Muscle of leg (tissue), 11 donors: ENCODE results near the gene CAMTA1. TPM values are rescaled to one million over a fixed set of nuclear protein-coding genes. Genes with fewer than 3 reads are reported as not detected.

ENCODE experiments used
- DNase-seq: peaks from one replicate; pipeline ENCODE4 v3.0.0; 2013
- H3K27ac ChIP-seq: one replicate; pipeline ENCODE4 v1.5.1; 2013; ENCODE audit warnings: mild to moderate bottlenecking, low read length, control low read depth
- H3K27me3 ChIP-seq: one replicate; pipeline ENCODE4 v1.6.1; 2013; ENCODE audit warnings: low read length; ENCODE audit not compliant: control insufficient read depth, insufficient read depth
- H3K36me3 ChIP-seq: one replicate; pipeline ENCODE4 v1.6.1; 2013; ENCODE audit warnings: low read length; ENCODE audit not compliant: control insufficient read depth, insufficient read depth
- H3K4me1 ChIP-seq: one replicate; pipeline ENCODE4 v1.6.1; 2013; ENCODE audit warnings: low read length; ENCODE audit not compliant: control insufficient read depth, insufficient read depth
- H3K4me3 ChIP-seq: one replicate; pipeline ENCODE4 v1.5.1; 2013; ENCODE audit warnings: low read length, control low read depth
- H3K9me3 ChIP-seq: replicated peaks from 2 replicates; pipeline ENCODE4 v1.6.1; 2013; ENCODE audit warnings: low read depth, low read length; ENCODE audit not compliant: control insufficient read depth
- WGBS: methylation state at CpG from one replicate; pipeline ENCODE4 v1.1.5; 2013; ENCODE audit warnings: missing lambda C conversion rate; ENCODE audit not compliant: insufficient coverage; 5-methylcytosine and 5-hydroxymethylcytosine counted together
- polyA plus RNA-seq, 8 donors: library from polyadenylated mRNA; unstranded; fragments of 120-200 nt; gene quantifications; one replicate each; pipeline versions ENCODE4 v1.2.1 to v1.2.3, GENCODE V29; 2013; ENCODE audit warnings: inconsistent platforms in 1 of 8, low replicate concordance in 1 of 8; ENCODE audit not compliant: insufficient read length in 8 of 8, insufficient read depth in 1 of 8
- total RNA-seq: library from RNA; stranded (reverse); fragments of 120-200 nt; gene quantifications from one replicate; pipeline ENCODE4 v1.2.4, GENCODE V29; 2013

Gene CAMTA1
- total and polyA plus RNA-seq, 9 donors: 36.4 to 56.4 (median 47.7) TPM

DNA sequence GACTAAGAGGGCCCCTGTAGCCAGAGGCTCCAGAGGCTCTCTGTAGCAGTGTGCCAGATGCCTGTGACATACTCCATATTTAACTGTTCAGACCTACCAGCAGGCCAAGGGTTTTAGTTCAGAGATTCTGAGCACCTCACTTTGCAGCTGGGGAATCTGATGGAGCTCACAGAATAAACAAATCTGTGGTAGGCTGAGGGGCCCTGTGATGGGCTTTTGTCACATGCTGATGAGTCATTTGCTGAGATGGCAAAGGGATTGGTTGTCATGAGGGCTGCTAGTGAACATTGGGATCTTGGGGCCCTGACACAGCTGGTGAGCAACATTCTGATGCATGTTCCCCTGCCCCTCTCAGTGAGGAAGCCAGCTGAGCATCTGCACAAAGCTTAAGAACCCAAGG is 482.2 kb downstream of the CAMTA1 start:
- Histone ChIP-seq H3K36me3 (no peaks in the 10 kb centered on the region), H3K4me3 (no peak overlapping the region), H3K27ac (no peak overlapping the region), H3K4me1 (peaks cover 12% of the 10 kb centered on the region), H3K9me3 (peaks cover 7% of the 10 kb centered on the region), H3K27me3 (no peaks in the 10 kb centered on the region)
- DNase-seq: no peak

DNA sequence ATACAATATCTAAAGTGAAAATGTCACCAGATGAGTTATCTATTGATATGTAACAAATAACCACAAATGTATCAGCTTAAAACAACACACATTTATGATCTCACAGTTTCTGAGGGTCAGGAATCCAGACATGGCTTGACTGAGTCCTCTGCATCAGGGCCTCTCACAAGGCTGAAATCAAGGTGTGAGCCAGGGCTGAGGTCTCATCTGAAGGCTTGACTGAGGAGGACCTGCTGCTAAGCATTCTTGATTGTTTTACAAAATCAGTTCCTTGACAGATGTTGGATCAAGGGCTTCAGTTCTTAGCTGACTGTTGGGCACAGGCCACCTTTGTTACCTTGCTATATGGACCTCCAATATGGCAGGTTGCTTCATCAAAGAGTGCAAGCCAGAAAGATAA is 483.7 kb downstream of the CAMTA1 start:
- Histone ChIP-seq H3K27me3 (no peaks in the 10 kb centered on the region), H3K4me3 (no peak overlapping the region), H3K9me3 (peaks cover 7% of the 10 kb centered on the region), H3K4me1 (peaks cover 7% of the 10 kb centered on the region), H3K27ac (no peak overlapping the region), H3K36me3 (no peaks in the 10 kb centered on the region)
- no peak for DNase-seq

DNA sequence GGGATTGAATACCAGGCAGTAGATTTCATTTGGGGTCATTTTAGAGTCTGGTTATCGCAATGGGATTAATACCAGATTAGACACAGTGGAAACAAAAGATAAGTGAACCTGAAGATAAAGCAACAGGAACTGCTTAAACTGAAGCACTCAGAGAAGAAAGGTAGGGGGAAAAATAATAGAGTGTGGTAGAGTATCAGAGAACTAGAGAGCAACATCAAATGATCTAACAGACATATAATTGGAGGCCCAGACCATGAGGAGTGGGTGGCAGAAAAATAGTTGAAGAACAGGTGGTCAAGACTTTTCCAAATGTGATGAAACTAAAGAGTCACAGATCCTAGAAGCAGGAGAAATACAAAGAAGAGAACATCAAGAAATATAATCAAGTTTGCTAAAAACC is 484.3 kb downstream of the CAMTA1 start:
- no peak for DNase-seq
- Histone ChIP-seq H3K9me3 (peaks cover 7% of the 10 kb centered on the region), H3K4me3 (no peak overlapping the region), H3K27ac (no peak overlapping the region), H3K4me1 (peaks cover 5% of the 10 kb centered on the region), H3K36me3 (no peaks in the 10 kb centered on the region), H3K27me3 (no peaks in the 10 kb centered on the region)
- WGBS: 100% methylated on average over 1 of the region's 1 CpG

DNA sequence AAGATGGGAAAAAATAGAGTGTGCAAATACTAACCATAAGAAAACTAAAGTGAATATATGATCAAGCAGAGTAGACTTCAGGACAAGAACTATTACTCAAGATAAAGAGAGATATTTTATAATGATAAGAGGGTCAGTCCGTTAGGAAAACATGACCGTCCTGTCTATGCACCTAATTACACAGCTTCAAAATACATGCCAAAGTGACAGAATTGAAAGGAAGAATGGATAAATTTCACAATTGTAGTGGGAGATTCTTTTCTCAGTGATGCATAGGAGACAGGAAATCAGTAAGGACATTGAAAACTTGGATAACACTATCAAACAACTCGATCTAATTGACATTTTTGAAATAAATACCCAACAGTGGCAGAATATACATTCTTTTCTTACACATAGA is 489.0 kb downstream of the CAMTA1 start:
- WGBS: no CpG with 5 or more reads among the region's 3 CpGs
- no peak overlapping the region for H3K4me3 ChIP-seq

DNA sequence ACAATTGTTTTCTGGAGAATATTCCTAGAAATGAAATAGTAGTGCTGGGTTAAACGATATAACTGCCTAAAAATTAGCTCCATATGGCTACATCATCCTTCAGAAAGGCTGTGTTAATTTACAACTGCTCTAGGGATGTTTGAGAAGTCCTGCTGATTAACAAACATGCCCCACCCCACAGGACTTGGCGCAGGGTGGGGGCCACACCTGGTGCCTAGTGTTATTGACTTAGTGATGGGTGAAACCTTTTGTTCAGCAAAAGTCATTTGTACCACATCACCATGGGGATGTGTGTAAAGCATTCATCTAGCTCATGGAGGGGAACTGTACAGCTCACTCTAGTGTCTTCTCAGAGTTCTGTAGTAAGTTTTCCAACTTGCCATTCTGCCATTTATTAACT is 492.8 kb downstream of the CAMTA1 start:
- DNase-seq: no peak
- Histone ChIP-seq H3K27ac (no peak overlapping the region), H3K27me3 (peaks cover 11% of the 10 kb centered on the region), H3K4me3 (no peak overlapping the region), H3K9me3 (peaks cover 4% of the 10 kb centered on the region), H3K36me3 (no peaks in the 10 kb centered on the region), H3K4me1 (peaks cover 18% of the 10 kb centered on the region)
- WGBS: no CpG with 5 or more reads among the region's 2 CpGs

More for the DNA sequence above, 489.0 kb downstream of the CAMTA1 start:
- peaks cover 2% of the 10 kb centered on the region for H3K27me3 ChIP-seq
- no peak overlapping the region for H3K27ac ChIP-seq
- peaks cover 2% of the 10 kb centered on the region for H3K4me1 ChIP-seq
- H3K9me3 ChIP-seq: peaks cover 7% of the 10 kb centered on the region
- DNase-seq: no peak
- no peaks in the 10 kb centered on the region for H3K36me3 ChIP-seq

DNA sequence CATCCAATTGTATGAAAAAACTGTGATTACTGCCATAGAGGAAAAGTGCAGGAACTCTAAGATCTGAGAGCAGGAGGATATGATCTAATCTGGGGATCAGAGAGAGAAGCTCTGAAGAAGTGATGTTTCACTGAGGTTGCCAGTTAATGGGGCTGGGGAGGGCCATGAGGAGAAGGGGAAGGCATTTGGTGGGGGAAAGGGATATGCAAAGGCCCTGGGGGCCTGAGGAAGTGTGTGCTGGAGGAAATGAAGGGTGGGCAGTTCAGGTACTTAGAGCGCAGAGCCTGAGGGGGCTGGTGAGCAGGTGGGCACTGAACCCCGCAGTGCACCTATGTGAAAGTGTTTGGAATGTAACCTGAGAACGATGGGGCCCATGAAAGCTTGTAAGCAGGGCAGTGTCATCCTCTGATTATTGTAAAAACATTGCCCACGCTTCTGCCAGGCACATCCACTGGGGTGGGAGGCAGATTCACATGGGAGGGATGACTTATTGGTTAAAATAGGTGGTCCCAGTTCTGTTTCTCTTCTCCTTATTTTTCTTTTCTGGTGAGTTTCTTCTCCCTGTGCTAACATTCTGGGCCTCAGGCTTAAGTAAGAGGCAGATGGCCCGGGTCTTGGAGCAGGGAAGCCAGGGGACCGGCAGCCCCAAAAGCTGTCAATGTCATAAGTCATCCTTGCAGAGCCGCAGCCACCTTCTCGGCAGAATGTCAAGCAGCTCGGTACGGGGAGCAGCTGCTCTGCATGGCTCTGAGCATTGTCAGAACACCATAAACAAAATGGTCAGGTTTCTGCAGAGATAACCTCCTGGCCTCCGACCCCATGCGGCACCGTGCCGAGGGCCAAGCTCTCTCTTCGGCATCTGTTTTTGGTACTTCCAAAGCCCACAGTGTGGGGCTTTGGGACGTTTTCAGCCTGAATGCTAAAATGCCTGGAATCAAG is 493.8 kb downstream of the CAMTA1 start:
- H3K4me1 ChIP-seq: peaks cover 18% of the 10 kb centered on the region
- DNase-seq: peak; percentile 16
- H3K4me3 ChIP-seq: no peak overlapping the region
- 27% methylated on average over 13 of the region's 16 CpGs for WGBS
- no peaks in the 10 kb centered on the region for H3K36me3 ChIP-seq
- H3K27ac ChIP-seq: no peak overlapping the region
- peaks cover 4% of the 10 kb centered on the region for H3K9me3 ChIP-seq
- peaks cover 13% of the 10 kb centered on the region for H3K27me3 ChIP-seq

DNA sequence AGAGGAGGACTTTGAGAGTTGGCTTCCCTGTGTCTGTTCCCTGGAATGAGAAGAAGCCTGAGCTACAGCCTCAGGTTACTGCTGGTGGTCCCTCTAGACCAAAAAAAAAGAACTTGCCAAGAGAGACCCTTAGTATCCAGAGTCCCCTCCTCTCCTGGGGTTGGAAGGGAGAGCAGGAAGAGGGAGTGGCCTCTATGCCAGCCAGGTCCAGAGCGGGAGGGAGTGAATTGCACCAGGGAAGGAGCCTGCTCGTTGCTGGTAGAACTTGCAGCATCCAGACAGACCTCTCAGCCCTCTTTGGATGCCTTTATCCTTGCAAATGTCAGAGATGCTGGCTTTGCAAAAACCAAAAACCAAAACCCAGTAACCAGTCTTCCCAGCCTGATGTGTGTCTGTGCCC is 494.5 kb downstream of the CAMTA1 start:
- no peak for DNase-seq

DNA sequence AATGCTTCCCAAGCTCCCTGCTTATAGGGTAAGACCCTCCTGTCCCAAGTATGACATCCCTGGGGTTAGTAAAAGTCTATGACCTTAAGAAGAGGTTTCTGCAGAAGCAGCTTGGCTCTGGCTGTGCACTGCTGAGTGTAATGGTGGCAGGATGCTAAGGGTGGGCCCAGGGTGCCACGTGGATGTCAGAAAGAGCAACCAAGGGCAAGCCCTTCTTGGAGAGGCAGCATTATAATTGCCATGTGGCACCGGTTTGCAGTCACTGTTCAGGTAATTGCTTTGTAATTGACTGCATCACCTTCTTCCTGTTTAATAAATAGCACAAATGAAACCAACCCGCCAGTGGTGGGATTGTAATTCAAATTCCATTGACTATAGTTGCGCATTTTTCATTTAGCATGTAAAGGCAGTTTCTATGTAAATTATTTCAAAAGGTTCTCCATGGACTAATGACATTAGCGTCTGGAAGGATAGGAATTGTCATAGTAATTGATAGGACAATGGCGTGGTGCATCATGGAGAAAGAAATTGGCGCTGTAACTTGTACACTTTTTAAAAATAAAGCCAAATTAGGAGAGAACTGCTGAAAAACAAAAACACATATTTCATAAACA is 495.2 kb downstream of the CAMTA1 start:
- DNase-seq: no peak
- Histone ChIP-seq H3K27me3 (peaks cover 13% of the 10 kb centered on the region), H3K9me3 (peaks cover 4% of the 10 kb centered on the region), H3K36me3 (no peaks in the 10 kb centered on the region), H3K4me3 (no peak overlapping the region), H3K4me1 (peaks cover 18% of the 10 kb centered on the region), H3K27ac (no peak overlapping the region)
- WGBS: 70% methylated on average over 2 of the region's 7 CpGs

More for the DNA sequence above, 494.5 kb downstream of the CAMTA1 start:
- no peak overlapping the region for H3K27ac ChIP-seq
- no CpG with 5 or more reads among the region's 2 CpGs for WGBS
- H3K4me3 ChIP-seq: no peak overlapping the region
- H3K27me3 ChIP-seq: peaks cover 13% of the 10 kb centered on the region
- peaks cover 18% of the 10 kb centered on the region for H3K4me1 ChIP-seq
- H3K36me3 ChIP-seq: no peaks in the 10 kb centered on the region
- peaks cover 4% of the 10 kb centered on the region for H3K9me3 ChIP-seq

DNA sequence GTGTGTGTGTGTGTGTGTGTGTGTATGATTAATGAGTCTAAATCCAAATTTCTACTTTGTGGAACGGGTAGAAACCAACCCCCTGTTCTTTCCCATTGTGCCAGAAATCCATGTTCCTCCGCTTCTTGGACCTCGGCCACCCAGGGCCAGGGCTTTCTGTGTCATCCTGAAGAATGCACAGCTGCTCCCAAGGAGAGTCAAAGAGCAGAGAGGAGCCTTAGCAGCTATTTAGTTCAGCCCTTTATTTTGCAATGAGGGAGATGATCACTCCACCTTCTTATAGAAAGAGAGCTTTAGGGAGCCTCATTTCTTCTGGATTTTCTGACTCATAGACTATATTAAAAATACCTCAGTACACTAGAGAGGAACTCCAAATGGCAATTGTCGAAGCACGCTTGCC is 496.6 kb downstream of the CAMTA1 start:
- WGBS: 59% methylated on average over 2 of the region's 5 CpGs
- Histone ChIP-seq H3K27ac (no peak overlapping the region), H3K36me3 (no peaks in the 10 kb centered on the region), H3K4me1 (peaks cover 18% of the 10 kb centered on the region), H3K9me3 (no peaks in the 10 kb centered on the region), H3K4me3 (no peak overlapping the region), H3K27me3 (peaks cover 13% of the 10 kb centered on the region)
- peak; percentile 41 for DNase-seq

DNA sequence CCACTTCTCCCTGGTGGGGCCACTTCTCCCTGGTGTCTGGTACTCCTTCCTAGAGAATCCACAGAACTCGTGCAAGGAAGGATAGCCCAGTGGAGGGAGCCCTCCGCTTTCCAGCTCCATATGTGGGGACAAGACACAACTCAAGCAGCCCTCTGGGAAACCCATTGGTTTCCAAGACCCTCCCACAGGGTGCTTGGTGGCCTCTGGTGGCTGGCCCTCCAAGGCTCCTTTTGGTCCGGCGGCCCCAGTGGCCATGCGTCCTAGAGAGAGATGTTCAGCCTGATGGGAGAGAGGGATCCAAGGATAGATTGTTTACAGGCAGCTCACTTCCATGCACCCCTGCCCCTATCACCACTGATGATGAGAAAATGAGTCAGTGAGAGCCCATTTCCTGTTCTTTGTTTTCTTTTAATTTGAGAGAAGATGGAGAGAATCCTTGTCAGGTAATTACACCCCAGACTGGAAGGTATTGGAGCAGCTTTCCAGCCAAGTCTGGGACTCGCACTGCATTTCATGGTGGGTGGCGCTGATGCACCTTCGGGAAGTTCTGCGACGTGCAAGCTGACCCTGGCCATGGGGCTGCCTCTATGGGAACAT is 499.7 kb downstream of the CAMTA1 start:
- no peak for DNase-seq
- H3K27ac ChIP-seq: no peak overlapping the region
- H3K4me1 ChIP-seq: peaks cover 9% of the 10 kb centered on the region
- H3K36me3 ChIP-seq: no peaks in the 10 kb centered on the region
- H3K27me3 ChIP-seq: peaks cover 11% of the 10 kb centered on the region
- no peak overlapping the region for H3K4me3 ChIP-seq
- H3K9me3 ChIP-seq: no peaks in the 10 kb centered on the region
- 89% methylated on average over 6 of the region's 10 CpGs for WGBS
